ENCODE measurements around the gene ARID1B.

Gene ARID1B

DNA sequence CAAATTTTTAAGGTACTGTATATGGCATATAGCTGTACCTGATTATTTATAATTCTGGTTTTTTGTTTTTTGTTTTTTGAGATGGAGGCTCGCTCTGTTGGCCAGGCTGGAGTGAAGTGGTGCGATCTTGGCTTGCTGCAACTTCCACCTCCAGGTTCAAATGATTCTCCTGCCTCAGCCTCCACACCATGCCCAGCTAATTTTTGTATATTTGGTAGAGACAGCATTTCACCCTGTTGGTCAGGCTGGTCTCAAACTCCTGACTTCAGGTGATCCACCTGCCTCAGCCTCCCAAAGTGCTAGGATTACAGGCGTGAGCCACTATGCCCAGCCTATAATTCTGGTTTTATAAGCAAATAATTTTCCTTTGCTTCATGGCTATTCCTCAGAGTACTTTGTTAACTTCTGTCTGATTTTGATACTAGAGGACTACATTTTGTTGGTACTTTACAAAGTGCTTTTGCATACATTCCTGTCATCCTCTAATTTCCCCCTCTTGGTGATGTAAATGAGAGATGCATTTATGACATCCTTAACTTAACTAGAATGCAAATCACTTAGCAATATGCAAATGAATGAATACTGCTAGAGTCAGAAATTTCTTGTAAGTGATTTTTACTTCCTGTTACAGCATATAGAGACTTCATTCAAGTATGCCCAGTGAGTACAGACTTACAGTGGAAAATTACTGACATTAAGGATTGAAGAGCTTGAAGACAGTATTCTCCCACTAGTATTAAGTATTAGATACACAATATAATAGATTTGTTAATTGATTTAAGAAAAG, 35.7 kb upstream of the ARID1B start:
- Histone ChIP-seq H3K27me3 (ENCODE audit: insufficient read depth, low read length) (no peaks in the 10 kb centered on the region), H3K9me3 (ENCODE audit: low read length) (peaks cover 11% of the 10 kb centered on the region), H2AFZ (ENCODE audit: low read length) (no peak overlapping the region), H3K79me2 (ENCODE audit: insufficient read depth, low read length) (no peaks in the 10 kb centered on the region), H3K27ac (ENCODE audit: low read depth, low read length, poor library complexity, severe bottlenecking) (no peak overlapping the region), H3K4me2 (ENCODE audit: low read length) (no peak overlapping the region), H3K4me3 (ENCODE audit: low read depth, low read length, poor library complexity, severe bottlenecking) (no peak overlapping the region), H3F3A (ENCODE audit: insufficient read depth, low read length) (no peaks in the 10 kb centered on the region), H4K20me1 (ENCODE audit: insufficient read depth, low read length) (no peaks in the 10 kb centered on the region), H3K9me2 (ENCODE audit: low read depth, low read length) (no peaks in the 10 kb centered on the region), H3K9ac (ENCODE audit: low read length) (no peak overlapping the region), H3K36me3 (ENCODE audit: insufficient read depth, low read length) (no peaks in the 10 kb centered on the region), H3K4me1 (ENCODE audit: insufficient read depth, low read length, severe bottlenecking) (no peaks in the 10 kb centered on the region)
- TF ChIP-seq, protein P1, sequence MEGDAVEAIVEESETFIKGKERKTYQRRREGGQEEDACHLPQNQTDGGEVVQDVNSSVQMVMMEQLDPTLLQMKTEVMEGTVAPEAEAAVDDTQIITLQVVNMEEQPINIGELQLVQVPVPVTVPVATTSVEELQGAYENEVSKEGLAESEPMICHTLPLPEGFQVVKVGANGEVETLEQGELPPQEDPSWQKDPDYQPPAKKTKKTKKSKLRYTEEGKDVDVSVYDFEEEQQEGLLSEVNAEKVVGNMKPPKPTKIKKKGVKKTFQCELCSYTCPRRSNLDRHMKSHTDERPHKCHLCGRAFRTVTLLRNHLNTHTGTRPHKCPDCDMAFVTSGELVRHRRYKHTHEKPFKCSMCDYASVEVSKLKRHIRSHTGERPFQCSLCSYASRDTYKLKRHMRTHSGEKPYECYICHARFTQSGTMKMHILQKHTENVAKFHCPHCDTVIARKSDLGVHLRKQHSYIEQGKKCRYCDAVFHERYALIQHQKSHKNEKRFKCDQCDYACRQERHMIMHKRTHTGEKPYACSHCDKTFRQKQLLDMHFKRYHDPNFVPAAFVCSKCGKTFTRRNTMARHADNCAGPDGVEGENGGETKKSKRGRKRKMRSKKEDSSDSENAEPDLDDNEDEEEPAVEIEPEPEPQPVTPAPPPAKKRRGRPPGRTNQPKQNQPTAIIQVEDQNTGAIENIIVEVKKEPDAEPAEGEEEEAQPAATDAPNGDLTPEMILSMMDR (IDR thresholded peaks at IDR 0.05; ENCODE audit: low read length): no peak
- no peak for TF ChIP-seq EZH2 (IDR thresholded peaks at IDR 0.05; ENCODE audit: borderline replicate concordance, low read length)

DNA sequence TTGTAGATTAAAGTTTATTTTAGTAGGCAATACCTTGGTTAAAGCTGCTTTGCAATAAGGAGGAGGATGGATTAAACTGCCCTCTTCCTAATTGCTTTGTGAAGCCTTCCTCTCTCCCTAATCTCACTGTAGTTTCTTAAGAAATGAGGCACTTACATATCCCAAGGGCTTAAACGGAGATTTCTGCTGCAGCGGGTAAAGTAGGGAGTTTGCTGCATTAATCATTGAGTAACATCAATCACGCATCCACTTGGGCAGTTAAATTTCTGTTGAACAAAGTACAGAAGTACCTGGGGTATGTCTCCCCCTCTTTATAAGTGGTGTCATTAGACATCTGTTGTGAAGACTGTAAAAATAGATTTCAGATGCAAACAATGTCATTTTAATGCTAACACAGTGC, 29.5 kb upstream of the ARID1B start:
- Histone ChIP-seq H3K9ac (ENCODE audit: low read length) (no peak overlapping the region), H3K9me3 (ENCODE audit: low read length) (no peaks in the 10 kb centered on the region), H3K4me1 (ENCODE audit: insufficient read depth, low read length, severe bottlenecking) (peaks cover 21% of the 10 kb centered on the region), H3K79me2 (ENCODE audit: insufficient read depth, low read length) (no peaks in the 10 kb centered on the region), H3K27ac (ENCODE audit: low read depth, low read length, poor library complexity, severe bottlenecking) (no peak overlapping the region), H3F3A (ENCODE audit: insufficient read depth, low read length) (0 out of 2 replicates have a peak, but pooled peaks cover 3% of the 10 kb centered on the region), H3K9me2 (ENCODE audit: low read depth, low read length) (no peaks in the 10 kb centered on the region), H3K36me3 (ENCODE audit: insufficient read depth, low read length) (no peaks in the 10 kb centered on the region), H2AFZ (ENCODE audit: low read length) (0 out of 2 replicates have a peak overlapping the region, but pooled peaks have one; percentile 61), H3K4me2 (ENCODE audit: low read length) (no peak overlapping the region), H4K20me1 (ENCODE audit: insufficient read depth, low read length) (no peaks in the 10 kb centered on the region), H3K4me3 (ENCODE audit: low read depth, low read length, poor library complexity, severe bottlenecking) (no peak overlapping the region), H3K27me3 (ENCODE audit: insufficient read depth, low read length) (no peaks in the 10 kb centered on the region)
- TF ChIP-seq, protein P1 (IDR thresholded peaks at IDR 0.05; ENCODE audit: low read length): no peak
- TF ChIP-seq EZH2 (IDR thresholded peaks at IDR 0.05; ENCODE audit: borderline replicate concordance, low read length): no peak

DNA sequence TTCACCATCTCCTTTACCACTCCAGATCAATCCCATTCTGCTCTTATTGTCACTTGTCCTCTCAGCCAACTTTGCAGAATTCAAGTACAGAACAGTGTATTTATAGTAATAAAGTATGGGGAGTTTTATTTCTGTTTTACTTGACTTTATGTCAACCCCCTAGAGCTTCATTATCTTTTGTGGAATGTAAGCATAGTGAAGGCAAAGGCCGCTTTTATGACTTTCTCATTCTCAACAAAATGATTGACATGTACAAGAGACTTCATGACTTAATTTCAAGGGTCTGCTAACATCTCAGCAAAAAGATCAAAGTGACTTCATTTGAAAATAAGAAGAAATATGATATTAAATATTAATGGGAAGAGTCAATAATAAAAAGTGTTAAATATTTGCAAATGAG, 28.7 kb upstream of the ARID1B start:
- no peaks in the 10 kb centered on the region for H3K79me2 ChIP-seq (ENCODE audit: insufficient read depth, low read length)
- H3K9me3 ChIP-seq (ENCODE audit: low read length): no peaks in the 10 kb centered on the region
- no peak overlapping the region for H3K9ac ChIP-seq (ENCODE audit: low read length)
- no peak overlapping the region for H3K27ac ChIP-seq (ENCODE audit: low read depth, low read length, poor library complexity, severe bottlenecking)
- 0 out of 2 replicates have a peak, but pooled peaks cover 3% of the 10 kb centered on the region for H3F3A ChIP-seq (ENCODE audit: insufficient read depth, low read length)
- H3K4me3 ChIP-seq (ENCODE audit: low read depth, low read length, poor library complexity, severe bottlenecking): no peak overlapping the region
- no peak overlapping the region for H3K4me2 ChIP-seq (ENCODE audit: low read length)
- H3K27me3 ChIP-seq (ENCODE audit: insufficient read depth, low read length): no peaks in the 10 kb centered on the region
- no peak for TF ChIP-seq EZH2 (IDR thresholded peaks at IDR 0.05; ENCODE audit: borderline replicate concordance, low read length)
- TF ChIP-seq, protein P1 (IDR thresholded peaks at IDR 0.05; ENCODE audit: low read length): no peak
- no peak overlapping the region for H2AFZ ChIP-seq (ENCODE audit: low read length)
- H3K9me2 ChIP-seq (ENCODE audit: low read depth, low read length): no peaks in the 10 kb centered on the region
- H3K36me3 ChIP-seq (ENCODE audit: insufficient read depth, low read length): no peaks in the 10 kb centered on the region
- H3K4me1 ChIP-seq (ENCODE audit: insufficient read depth, low read length, severe bottlenecking): peaks cover 29% of the 10 kb centered on the region
- no peaks in the 10 kb centered on the region for H4K20me1 ChIP-seq (ENCODE audit: insufficient read depth, low read length)

Data from OCI-LY1 (cell line).